Measurements from ENCODE around the gene LRRC75A. TPM values are rescaled to one million over a fixed set of nuclear protein-coding genes. Genes with fewer than 3 reads are reported as not detected.
A peak's percentile ranks its signal among the peaks of the same experiment; 100 is the strongest.
"Not testable (repeated sequence)": the region's sequence is repeated elsewhere in the genome, so short reads cannot be mapped to it uniquely, and the experiment has no call there.

LRRC75A gene
- 3.4 and 7.4 TPM in 2 replicates for total RNA-seq (2014; rRNA removed; shearing (Covaris generic))

- no peak for DNase-seq (ENCODE audit: low spot score)
Observed at GRCh38 chr17:16491703-16492612, at the start of gene LRRC75A. Gene LRRC75A, minus strand, starts transcription at chr17:16492193. Its CDS starts 203 bp downstream, at chr17:16491990.

DNA sequence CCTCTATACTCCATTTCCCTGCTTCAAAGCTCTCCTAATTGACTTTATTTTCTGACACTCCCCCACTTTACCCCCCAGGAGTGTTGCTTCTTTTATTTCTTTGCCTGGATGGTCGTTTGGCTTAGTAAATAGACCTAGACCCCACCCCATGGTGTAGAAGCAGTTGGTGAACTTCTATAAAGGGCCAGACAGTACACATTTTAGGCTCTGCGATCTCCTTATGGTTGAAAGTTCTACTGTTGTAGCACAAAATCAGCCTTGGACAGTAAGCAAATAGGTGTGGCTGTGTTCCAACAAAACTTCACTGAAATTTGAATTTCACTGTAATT lies 45.1 kb upstream of the LRRC75A start:
- DNase-seq (ENCODE audit: low spot score) = no peak

DNA sequence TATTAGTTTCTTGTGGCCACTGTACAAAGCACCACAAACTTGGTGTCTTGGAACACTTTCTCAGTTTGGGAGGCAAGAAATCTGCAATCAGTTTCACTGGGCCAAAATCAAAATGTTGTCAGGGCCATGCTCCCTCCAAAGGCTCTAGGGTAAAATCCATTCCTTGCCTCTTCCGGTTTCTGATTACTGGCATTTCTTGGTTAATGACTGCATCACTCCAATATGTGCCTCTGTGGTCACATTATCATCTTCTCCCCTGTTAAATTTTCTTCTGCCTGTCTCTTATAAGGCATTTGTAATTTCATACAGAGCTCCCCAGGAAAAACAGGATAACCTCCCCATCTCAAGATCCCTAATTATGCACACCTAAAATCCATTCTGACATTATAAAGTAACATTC lies 42.2 kb upstream of the LRRC75A start:
- DNase-seq (ENCODE audit: low spot score) = no peak

DNA sequence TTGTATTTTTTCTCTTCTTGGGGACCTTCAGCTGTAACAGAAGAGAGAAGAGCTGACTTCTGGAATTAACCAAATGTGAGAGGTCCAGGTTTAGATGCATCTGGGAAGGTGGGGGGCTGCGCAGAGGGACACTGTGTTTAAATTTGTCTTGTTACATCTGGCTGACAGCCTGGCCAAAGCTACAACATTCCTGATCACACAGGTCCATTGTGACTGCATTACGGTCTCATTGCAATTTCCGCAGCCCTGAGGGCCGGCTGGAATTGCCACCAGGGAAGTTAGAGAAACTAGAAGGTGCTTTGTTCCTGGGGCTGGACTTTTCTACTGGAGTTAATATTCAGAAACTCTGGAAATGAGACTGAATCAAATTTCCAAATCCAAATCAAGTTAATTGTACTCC lies 37.9 kb upstream of the LRRC75A start:
- DNase-seq (ENCODE audit: low spot score) = no peak

DNA sequence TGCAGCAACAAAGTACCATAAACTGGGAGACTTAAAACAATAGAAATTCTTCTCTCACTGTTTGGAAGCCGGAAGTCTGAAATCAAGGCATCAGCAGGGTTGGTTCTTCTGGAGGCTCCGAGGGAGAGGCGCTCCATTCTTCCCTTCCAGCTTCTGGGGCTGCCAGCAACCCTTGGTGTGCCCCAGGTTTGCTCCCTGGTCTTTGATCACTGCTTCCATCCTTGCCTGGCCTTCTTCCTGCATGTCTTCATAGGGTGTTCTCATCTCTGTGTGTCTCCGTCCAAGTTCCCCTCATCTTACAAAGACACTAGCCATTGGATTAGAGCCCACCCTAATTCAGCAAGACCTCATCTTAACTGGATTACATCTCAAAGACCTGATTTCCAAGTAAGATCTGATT lies 35.3 kb upstream of the LRRC75A start:
- no peak for DNase-seq (ENCODE audit: low spot score)

DNA sequence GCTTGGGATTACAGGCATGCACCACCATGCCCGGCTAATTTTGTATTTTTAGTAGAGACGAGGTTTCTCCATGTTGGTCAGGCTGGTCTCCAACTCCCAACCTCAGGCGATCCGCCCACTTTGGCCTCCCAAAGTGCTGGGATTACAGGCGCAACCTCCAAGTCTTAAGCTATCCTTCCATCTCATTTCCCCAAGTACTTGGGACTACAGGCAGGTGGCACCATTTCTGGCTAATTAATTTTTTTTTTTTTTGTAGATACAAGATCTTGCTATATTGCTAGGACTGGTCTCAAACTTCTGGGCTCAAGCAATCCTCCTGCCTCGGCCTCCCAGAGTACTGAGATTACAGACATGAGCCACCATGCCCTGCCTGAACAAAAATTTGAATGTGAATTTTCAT lies 33.6 kb upstream of the LRRC75A start:
- DNase-seq (ENCODE audit: low spot score) = not testable (repeated sequence)

GRCh38 chr17:16521070-16521727 lies 29.2 kb upstream of the LRRC75A start:
- DNase-seq (ENCODE audit: low spot score) = peak; percentile 88

- DNase-seq (ENCODE audit: low spot score) = no peak
Observed at GRCh38 chr17:16519021-16519420, 27.0 kb upstream of the LRRC75A start.

DNA sequence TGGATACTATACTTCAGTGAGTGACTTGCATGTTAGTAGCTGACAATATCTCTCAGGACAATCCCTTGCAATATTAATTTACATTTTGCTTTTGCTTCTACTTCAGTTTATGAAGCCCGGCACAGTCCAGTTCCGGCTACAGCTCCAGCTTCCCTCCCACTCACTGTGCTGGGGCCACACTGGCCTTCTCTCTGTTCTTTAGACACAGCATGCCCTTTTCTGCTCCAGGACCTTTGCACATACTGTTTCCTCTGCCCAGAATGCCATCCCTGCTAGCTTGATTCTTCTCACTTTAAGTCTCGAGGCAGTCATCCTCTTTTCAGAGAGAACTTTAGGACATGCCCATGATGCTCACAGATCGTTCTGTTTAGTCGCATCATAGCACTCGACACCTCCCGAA lies 25.5 kb upstream of the LRRC75A start:
- DNase-seq (ENCODE audit: low spot score) = no peak

- DNase-seq (ENCODE audit: low spot score) = peak; percentile 83
Observed at GRCh38 chr17:16516594-16517051, 24.6 kb upstream of the LRRC75A start.

DNA sequence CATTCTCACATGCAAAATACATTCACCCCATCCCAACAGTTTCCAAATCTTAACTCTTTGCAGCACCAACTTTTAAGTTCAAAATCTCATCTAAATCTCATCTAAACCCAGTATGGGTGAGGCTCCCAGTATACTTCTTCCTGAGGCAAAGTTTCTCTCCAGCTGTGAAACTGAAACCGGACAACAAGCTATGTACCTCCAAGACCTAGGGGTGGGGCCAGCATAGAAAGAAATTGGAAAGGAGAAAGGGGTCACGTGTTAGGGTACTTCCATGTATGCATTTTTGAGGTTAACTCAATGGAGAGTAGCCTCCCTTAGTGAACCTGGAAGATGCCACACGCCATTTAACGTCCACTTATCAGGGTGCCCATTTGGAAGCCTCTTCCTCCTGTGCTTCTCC lies 23.9 kb upstream of the LRRC75A start:
- no peak for DNase-seq (ENCODE audit: low spot score)

DNA sequence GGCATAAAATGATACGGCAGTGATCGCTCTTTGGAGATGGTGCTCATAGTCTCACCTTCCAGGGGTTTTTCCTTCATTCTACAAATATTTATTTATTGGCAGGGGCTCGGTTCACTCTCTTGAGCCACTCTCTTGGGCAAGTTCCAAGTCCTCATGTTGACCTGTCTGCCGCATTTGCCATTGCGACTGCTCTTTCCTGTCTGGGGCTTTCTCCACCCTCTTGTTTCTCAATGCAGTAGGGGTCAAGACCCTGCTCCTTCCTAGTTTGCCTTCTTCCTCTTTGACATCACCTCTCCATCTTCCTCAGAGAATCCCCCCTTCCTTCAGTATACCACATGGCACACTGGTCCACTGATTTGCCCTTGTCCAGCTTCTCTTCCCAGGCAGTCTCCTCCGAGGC lies 21.9 kb upstream of the LRRC75A start:
- no peak for DNase-seq (ENCODE audit: low spot score)

DNA sequence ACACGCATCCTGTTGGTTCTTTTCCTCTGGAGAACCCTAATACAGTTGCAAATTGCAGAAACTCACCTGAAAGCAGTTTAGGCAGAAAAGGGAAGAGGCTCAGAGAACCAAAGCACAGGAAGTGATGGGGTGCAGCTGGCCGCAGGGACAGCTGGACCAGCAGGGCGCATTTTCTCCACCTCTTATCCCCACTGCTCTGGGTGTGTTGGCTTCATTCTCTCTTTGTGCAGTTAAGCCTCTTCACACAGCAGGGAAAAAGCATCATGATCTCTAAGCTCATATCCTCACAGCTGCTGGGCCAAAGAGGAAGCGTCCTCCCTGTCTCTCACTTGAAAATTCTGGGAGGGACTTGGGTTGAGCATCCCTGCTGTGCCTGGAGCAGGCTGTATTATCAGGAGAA lies 20.0 kb upstream of the LRRC75A start:
- DNase-seq (ENCODE audit: low spot score) = no peak

DNA sequence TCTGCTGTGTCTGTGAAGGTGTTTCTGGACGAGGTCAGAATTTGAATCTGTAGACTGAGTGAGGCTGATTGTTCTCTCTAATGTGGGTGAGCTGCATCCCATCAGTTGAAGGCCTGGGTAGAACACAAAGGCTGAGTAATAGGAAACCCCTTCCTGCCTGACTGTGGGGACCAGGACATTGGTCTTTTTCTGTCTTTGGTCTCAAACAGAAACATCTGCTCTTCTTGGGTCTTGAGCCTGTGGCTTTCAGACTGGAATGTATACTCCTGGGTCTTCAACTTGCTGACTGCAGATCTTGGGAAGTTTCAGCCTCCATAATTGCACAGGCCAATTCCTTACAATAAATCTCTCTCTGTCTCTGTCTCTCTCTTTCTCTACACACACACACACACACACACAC lies 19.6 kb upstream of the LRRC75A start:
- DNase-seq (ENCODE audit: low spot score) = no peak

GRCh38 chr17:16507918-16508533 lies 16.0 kb upstream of the LRRC75A start:
- DNase-seq (ENCODE audit: low spot score) = no peak

- DNase-seq (ENCODE audit: low spot score) = no peak
Observed at GRCh38 chr17:16506188-16506587, 14.2 kb upstream of the LRRC75A start.

DNA sequence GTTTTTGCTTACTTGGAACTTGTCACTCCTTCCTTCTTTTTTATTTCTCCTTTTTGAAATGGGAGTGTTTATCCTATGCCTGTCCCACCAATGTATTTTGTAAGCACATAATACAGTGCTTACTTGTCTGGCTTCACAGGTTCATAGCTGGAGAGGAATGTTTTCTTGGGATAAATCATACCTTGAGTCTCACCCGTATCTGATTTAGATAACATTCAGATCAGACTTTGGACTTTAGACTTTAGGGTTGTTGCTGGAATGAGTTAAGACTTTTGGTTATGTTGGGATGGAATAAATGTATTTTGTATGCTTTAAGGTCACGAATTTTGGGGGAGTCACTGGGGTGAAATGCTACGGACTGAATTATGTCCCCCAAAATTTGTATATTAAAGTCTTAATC lies 13.0 kb upstream of the LRRC75A start:
- no peak for DNase-seq (ENCODE audit: low spot score)

DNA sequence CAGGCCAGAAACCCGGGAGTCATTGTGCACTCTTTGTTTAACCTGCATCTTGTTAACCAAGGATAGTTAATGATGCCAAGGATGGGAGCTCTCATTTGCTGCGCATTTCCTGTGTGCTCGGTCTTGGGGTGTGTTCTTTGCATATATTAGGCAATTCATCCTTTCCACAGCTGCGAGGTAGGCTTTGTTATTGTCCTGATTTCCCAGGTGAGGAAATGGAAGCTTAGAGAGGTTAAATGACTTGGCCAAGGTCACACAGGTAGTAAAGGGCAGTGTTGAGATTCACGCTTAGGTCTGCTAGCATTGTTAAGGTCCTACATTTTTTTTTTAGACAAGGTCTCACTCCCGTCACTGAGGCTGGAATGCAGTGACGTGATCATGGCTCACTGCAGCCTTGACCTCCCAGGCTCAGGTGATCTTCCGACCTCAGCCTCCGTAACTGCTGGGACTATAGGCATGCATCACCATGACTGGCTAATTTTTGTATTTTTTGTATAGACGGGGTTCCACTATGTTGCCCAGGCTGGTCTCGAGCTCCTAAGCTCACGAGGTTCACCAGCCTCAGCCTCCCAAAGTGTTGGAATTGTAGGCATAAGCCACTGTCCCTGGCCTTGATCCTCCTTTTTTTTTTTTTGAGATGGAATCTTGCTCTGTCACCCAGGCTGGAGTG lies 5.0 kb upstream of the LRRC75A start:
- no peak for DNase-seq (ENCODE audit: low spot score)

DNA sequence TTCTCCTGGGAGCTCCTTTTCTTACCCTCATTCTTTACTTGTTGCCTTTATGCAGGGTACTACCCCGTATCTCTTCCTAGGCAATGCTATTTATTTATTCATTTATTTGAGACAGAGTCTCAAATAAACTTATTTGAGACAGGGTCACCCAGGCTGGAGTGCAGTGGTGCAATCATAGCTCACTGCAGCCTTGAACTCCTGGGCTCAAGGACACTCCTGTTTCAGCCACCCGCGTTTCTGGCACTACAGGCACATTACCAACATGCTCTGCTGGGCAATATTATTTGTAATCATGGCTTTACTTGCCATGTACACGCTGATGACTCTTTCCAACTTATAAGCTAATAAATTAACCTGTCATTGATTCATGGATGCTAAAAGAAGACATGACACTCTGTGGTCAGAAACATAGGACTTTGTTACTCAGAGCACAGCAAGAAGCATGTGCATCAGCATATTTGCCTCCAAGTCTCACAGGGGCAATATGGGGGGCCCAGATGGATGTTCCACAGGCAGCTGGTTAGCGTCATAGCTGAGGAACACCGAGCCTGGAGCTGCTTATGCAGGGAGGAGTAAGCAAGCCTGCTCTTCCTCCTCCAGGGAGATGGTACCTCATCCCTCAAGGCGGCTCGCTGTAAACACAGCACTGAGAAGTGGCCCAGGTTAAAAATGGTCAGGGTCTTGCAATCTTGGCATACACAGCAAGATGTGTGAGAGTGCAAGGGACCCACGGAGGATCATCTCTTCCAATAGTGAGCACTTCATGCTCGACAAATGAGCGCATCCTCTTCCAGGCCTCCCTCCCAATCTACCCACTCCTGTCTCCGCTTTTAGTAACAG lies 4.2 kb upstream of the LRRC75A start:
- DNase-seq (ENCODE audit: low spot score) = no peak

- no peak for DNase-seq (ENCODE audit: low spot score)
Observed at GRCh38 chr17:16495561-16495960, 3.6 kb upstream of the LRRC75A start.

DNA sequence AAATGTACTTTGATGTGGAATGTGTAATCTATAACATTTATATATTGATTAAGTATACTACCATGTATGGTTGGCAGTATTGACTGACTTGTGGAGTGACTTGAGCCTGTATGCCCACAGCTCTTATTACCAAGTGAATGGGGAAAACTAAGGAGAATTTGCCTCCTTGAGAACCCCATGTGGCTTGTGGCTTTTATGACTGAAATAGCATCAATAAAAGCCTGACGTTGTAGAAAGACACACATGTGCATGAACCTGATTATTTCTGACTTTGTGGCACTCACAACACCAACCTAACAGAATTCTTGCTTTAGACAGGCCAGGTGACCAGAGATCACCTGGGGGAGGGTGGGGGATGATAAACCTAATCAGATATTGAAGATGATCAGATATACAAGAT lies 2.1 kb upstream of the LRRC75A start:
- no peak for DNase-seq (ENCODE audit: low spot score)
